SK-N-SH (cell line): ENCODE data around the gene MYPN.
"Not testable (repeated sequence)": the region's sequence is repeated elsewhere in the genome, so short reads cannot be mapped to it uniquely, and the experiment has no call there.

Source experiments
- CTCF ChIP-seq: fragments of 200-600 bp; sonication (generic); IDR thresholded peaks from 2 replicates; pipeline ENCODE4 v1.6.1; 2017; ENCODE audit warnings: antibody characterized with exemption, mild to moderate bottlenecking, moderate library complexity
- EP300 ChIP-seq, 2 experiments: IDR thresholded peaks; 2 replicates each; pipeline versions ENCODE4 v1.4.0 to v1.6.1; 2012; ENCODE audit warnings: borderline replicate concordance in 1 of 2, low read depth in 1 of 2, low read length in 1 of 2
- EZH2phosphoT487 ChIP-seq: fragments of 200-600 bp; sonication (generic); IDR thresholded peaks from 2 replicates; pipeline ENCODE4 v1.6.1; 2017; ENCODE audit warnings: low read depth, mixed run types, mild to moderate bottlenecking, antibody characterized with exemption, moderate library complexity, borderline replicate concordance
- NRF1 ChIP-seq: IDR thresholded peaks from 2 replicates; pipeline ENCODE4 v1.6.1; 2012; ENCODE audit warnings: low read depth, mild to moderate bottlenecking, low read length
- POLR2AphosphoS5 ChIP-seq: IDR thresholded peaks from 2 replicates; pipeline ENCODE4 v1.6.1; 2012; ENCODE audit warnings: low read depth, low read length
- RAD21 ChIP-seq: IDR thresholded peaks from 2 replicates; pipeline ENCODE4 v1.6.1; 2012; ENCODE audit warnings: mild to moderate bottlenecking, low read length
- RCOR1 ChIP-seq: fragments of 150-350 bp; IDR thresholded peaks from 2 replicates; pipeline ENCODE4 v1.6.1; 2017; ENCODE audit warnings: antibody characterized with exemption, low read length
- RFX5 ChIP-seq: IDR thresholded peaks from 2 replicates; pipeline ENCODE4 v1.6.1; 2012; ENCODE audit warnings: mild to moderate bottlenecking, improper control_type of control experiment, low read length
- RXRA ChIP-seq: IDR thresholded peaks from 2 replicates; pipeline ENCODE4 v1.4.0; 2012; ENCODE audit warnings: low read depth, mild to moderate bottlenecking, borderline replicate concordance
- USF1 ChIP-seq: IDR thresholded peaks from 2 replicates; pipeline ENCODE4 v1.4.0; 2012; ENCODE audit warnings: low read depth, borderline replicate concordance
- TF ChIP-seq, protein P1 (sequence below): IDR thresholded peaks from 2 replicates; pipeline ENCODE4 v1.4.0; 2012; ENCODE audit warnings: low read depth, borderline replicate concordance
- TF ChIP-seq, protein P2 (sequence below): fragments of 150-350 bp; IDR thresholded peaks from 2 replicates; pipeline ENCODE4 v1.6.1; 2017; ENCODE audit warnings: antibody characterized with exemption, low read length, low read depth, borderline replicate concordance
- TF ChIP-seq, protein P3 (sequence below): IDR thresholded peaks from 2 replicates; pipeline ENCODE4; 2012

- TF ChIP-seq CTCF; EP300 (IDR thresholded peaks at IDR 0.05; ENCODE audit: borderline replicate concordance in 1 of 2, low read depth in 1 of 2, low read length in 1 of 2); EZH2phosphoT487; RFX5; USF1; NRF1; RCOR1; RXRA; POLR2AphosphoS5; RAD21: not testable (repeated sequence)
- TF ChIP-seq, protein P1, sequence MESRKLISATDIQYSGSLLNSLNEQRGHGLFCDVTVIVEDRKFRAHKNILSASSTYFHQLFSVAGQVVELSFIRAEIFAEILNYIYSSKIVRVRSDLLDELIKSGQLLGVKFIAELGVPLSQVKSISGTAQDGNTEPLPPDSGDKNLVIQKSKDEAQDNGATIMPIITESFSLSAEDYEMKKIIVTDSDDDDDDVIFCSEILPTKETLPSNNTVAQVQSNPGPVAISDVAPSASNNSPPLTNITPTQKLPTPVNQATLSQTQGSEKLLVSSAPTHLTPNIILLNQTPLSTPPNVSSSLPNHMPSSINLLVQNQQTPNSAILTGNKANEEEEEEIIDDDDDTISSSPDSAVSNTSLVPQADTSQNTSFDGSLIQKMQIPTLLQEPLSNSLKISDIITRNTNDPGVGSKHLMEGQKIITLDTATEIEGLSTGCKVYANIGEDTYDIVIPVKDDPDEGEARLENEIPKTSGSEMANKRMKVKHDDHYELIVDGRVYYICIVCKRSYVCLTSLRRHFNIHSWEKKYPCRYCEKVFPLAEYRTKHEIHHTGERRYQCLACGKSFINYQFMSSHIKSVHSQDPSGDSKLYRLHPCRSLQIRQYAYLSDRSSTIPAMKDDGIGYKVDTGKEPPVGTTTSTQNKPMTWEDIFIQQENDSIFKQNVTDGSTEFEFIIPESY, result not testable (repeated sequence)
- TF ChIP-seq, protein P2, sequence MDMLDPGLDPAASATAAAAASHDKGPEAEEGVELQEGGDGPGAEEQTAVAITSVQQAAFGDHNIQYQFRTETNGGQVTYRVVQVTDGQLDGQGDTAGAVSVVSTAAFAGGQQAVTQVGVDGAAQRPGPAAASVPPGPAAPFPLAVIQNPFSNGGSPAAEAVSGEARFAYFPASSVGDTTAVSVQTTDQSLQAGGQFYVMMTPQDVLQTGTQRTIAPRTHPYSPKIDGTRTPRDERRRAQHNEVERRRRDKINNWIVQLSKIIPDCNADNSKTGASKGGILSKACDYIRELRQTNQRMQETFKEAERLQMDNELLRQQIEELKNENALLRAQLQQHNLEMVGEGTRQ, result not testable (repeated sequence)
- TF ChIP-seq, protein P3, sequence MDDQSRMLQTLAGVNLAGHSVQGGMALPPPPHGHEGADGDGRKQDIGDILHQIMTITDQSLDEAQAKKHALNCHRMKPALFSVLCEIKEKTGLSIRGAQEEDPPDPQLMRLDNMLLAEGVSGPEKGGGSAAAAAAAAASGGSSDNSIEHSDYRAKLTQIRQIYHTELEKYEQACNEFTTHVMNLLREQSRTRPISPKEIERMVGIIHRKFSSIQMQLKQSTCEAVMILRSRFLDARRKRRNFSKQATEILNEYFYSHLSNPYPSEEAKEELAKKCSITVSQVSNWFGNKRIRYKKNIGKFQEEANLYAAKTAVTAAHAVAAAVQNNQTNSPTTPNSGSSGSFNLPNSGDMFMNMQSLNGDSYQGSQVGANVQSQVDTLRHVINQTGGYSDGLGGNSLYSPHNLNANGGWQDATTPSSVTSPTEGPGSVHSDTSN, result not testable (repeated sequence)
These were observed 86.5 kb downstream of the MYPN start for GRCh38 chr10:68195776-68196175.
